GF-D8 (cell line): ENCODE measurements around the gene PPFIA3.
A peak's percentile ranks its signal among the peaks of the same experiment; 100 is the strongest.
"Not testable (repeated sequence)": the region's sequence is repeated elsewhere in the genome, so short reads cannot be mapped to it uniquely, and the experiment has no call there.

Experiments used
- DNase-seq: peaks from one replicate; lab custom pipeline; 2025; lab: John Stamatoyannopoulos, UW

Gene PPFIA3

DNA sequence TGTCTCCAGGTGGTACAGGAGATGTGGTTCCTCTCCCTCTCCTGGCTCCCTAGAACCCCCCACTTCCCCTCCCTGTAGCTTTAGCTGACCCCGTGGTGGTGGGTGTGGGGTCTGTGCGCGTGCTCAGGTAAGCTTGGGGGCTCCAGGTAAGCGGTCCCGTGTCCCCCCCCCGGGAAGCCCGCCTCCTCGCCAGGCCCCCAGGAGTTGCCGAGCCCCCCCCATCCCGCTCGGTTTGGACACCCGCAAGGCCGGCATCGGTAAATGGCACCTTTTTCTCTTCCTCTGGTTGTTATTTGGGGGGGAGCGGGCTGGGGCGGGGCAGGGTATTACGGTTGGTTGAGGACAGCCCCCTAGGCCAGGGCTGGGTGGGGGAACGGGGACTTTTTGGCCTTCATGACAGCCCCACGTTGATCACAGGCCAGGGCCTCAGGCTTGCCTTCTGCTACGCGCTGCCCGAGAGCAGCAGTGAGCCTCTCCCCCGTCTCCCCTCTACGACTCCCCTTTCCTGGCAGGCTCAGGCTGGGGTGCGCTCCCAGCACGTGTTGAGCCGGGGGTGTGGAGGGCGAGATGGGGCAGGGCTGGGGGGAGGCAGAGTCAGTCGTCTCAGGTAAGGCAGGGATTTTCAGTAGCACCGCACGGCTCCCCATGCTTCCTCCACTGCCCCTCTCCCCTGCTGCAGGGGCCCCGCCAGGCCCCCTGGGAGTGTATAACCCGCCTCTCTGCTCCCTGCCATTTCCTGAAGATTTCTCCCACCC, 15.8 kb upstream of the PPFIA3 start:
- no peak for DNase-seq

DNA sequence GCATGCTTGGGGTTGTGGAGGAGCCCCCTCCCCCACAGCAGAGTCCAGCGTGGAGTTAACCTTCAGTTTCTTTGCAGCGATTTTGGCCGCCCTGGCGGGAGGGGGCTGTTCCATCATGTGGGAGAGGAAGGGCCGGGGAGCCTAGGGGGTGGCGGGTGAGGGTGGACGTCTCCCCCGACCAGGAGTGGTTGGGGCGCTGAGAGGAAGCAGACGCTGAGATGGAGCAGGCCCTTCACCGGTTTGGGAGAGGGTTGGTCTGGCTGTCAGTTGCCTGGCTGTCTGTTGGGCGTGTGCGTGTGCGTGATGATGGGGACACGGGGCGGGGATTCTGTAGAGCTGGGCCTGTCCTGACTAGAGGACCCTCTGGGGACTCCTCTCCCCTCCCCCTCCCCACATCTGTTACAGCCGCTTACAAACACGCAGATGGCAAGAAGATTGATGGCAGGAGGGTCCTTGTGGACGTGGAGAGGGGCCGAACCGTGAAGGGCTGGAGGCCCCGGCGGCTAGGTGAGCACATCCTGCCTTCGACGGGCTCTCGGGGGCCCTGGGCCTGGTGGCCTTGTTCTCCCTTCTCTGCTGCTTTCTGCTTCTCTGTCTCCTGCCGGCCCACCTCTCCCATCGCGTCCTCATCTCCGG, 15.0 kb upstream of the PPFIA3 start:
- no peak for DNase-seq

DNA sequence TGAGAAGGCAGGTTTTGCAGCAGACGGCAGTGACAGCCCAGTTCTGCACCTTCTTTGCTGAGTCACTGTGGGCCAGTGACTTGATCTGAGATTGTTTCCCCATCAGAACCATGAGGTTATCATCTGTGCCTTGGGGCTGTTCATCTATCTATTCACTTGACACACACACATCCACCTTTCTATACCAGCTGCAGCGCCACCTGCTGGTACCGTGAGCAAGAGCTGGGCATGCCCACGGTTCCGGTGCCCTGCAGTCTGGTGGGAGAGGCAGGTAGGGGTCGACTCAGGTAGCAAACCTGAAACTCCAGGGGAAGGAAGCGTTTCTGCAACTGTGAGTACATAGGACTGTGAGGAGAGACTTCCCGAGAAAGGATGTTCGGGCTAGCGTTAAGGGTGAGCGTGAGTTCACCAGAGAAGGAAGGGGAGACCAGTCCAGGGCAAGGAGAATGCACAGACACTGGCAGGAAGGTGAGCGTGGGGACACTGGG, 12.7 kb upstream of the PPFIA3 start:
- DNase-seq: no peak

GRCh38 chr19:49107625-49108459, 11.5 kb upstream of the PPFIA3 start:
- no peak for DNase-seq

GRCh38 chr19:49109051-49109450, 10.3 kb upstream of the PPFIA3 start:
- DNase-seq: no peak

- no peak for DNase-seq
These were observed 9.6 kb upstream of the PPFIA3 start for GRCh38 chr19:49109569-49110233.

DNA sequence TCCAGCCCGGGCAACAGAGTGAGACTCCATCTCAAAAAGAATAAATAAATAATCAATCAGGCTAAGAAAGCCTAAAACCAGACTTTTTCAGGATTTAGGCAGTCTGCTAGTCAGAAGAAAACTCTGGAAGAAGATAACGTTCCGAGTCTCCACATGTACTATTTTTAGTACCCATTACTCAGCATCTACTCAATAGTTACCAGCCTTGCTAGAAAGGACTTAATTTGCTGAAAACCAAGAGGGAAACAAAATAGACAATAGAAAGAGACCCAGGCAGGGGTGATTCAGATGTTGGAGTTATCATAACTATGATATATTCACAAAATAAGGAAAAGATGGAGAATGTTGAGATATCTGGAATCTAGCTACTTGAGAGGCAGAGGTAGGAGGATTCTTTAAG, 8.8 kb upstream of the PPFIA3 start:
- no peak for DNase-seq

DNA sequence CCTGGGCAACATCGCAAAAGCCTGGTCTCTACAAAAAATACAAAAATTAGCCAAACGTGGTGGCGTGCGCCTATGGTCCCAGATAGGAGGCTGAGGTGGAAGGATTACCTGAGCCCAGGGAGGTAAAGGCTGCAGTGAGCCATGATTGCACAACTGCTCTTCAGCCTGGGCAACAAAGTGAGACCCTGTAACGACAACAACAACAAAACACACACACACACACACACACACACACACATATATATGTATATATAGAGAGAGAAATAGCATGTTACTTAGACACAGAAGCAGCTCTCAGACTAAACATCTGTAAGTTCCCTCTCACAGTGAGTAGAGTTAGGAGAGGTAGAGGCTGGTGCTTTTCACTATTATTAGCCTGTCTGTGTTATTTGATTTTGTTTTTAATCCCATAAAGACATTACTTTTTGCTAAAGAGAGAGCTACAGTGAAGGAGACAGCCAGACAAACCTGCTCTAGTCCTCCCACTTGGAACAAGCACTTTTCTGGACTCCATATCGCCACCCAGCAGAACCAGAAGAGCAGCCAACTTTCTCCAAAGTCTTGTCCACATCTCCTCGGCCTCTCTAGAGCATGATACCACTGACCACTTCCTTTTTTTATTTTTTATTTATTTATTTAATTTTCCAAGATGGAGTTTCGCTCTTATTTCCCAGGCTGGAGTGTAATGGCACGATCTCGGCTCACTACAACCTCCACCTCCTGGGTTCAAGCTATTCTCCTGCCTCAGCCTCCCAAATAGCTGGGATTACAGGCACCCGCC, 7.9 kb upstream of the PPFIA3 start:
- DNase-seq: no peak

- DNase-seq: peak; percentile 4
These were observed 5.3 kb upstream of the PPFIA3 start, which contains the start of gene LIN7B for GRCh38 chr19:49113762-49114629. LIN7B (plus strand) TSS chr19:49114370; CDS start chr19:49114405, 35 bp downstream.

GRCh38 chr19:49114630-49115363, 4.5 kb upstream of the PPFIA3 start:
- no peak for DNase-seq

- DNase-seq: peak; percentile 50
These were observed 2.8 kb upstream of the PPFIA3 start for GRCh38 chr19:49116544-49116943.

DNA sequence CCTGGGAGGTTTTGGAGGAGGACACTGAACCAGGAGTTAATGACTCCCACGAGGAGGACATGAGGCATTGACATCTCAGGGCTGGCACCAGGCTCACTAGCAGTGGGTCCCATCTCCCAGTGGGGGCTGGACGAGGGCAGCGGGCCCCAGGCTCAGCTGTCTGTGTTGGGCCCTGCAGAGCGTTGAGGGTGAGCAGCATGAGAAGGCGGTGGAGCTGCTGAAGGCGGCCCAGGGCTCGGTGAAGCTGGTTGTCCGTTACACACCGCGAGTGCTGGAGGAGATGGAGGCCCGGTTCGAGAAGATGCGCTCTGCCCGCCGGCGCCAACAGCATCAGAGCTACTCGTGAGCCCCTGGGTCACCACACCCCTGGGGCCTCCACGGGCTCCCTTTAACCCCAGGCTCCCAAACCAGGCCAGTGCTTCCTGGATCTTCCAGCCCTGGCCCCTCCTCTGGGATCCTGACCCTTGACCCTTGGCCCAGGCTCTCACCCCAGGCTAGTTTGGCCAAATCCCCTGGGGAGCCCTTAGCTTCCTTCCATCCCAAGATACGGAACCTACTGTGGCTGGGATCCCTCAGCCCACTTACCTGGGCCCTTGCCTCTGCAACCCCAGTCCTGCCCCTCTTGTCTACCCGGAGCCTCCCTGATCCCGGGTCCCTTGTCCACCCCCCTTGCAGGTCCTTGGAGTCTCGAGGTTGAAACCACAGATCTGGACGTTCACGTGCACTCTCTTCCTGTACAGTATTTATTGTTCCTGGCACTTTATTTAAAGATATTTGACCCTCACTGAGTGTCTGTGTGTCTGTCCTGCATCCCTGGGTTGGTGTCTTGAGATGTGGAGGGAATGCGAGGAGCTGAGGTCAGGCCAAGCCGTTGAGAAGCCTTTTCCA, 1.4 kb upstream of the PPFIA3 start:
- no peak for DNase-seq

DNA sequence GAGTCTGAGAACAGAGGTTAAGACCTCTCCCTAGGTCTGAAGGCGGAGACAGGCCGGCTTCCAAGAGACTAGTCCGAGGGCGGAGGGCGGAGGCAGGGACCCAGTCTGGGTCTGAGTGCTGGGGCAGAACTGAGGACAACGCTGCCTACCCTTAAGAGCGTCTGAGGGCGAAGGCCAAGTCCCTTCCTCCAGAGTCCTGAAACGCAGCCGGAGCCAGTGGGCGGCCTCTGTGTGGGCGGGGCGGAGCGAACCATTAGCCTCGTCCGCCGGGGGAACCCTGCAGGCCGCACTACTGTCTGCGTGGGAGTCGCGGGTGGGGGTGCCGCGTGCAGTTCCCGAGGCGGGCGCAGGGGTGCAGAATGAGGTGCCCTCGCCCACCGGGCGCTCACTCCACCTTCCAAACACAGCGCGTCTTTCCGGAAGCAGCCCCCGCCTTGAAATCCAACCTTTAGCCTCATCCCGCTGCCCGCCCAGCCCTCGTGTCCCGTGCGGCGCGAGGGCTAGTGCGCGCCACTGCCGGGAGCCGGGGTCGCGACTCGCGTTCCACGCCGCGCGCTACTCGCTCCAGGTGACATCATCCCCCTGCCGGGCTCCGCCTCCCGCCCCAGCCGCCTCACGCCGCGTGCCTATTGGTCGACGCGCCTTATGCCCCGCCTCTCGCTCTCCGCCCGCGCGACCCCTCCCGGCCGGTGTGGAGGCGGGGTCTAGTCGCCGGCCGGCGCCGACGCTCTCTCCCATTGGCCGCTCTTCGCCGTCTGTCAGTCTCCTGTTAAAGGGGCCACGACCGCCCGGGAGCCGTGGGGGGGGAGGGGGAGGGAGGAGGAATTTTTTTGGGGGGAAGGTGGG, 556 bp upstream of the PPFIA3 start, which contains the start of gene C19orf73:
Gene C19orf73, minus strand, starts transcription at position 579 of the 846 bp plus-strand sequence. Its CDS starts 121 bp downstream, at position 458.
- peak; percentile 82 for DNase-seq

- DNase-seq: no peak
These were observed 960 bp downstream of the PPFIA3 start for GRCh38 chr19:49120325-49120683.

DNA sequence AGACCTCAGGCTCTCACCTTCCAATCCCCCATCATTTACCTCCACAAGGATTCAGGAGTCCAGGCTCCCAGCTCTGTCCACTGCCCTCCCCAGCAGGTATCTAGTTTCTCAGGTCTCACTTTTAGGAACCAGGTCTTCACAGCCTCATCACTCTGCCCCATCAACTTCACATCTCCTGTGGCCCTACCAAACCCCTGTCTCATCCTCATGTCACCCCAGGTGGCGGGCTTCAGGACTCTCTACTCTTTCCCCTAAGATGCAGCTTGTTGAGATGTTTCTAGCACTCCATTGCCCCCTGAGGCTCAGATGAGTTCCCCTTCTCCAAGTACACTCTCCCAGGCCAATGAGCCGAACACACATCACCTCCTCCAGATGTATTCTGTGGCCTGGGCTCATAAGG, 1.5 kb downstream of the PPFIA3 start:
- DNase-seq: no peak

- DNase-seq: not testable (repeated sequence)
These were observed 2.5 kb downstream of the PPFIA3 start for GRCh38 chr19:49121841-49122240.

- not testable (repeated sequence) for DNase-seq
These were observed 3.9 kb downstream of the PPFIA3 start for GRCh38 chr19:49123285-49123684.
